H1 (cell line): ENCODE results near the gene KRTAP2-4. TPM values are rescaled to one million over a fixed set of nuclear protein-coding genes. Genes with fewer than 3 reads are reported as not detected.

Experiments
- CTCF ChIA-PET: fragments of 300-600 bp; sonication (Branson Sonifier 250); formaldehyde crosslinking; loops from one replicate; lab custom pipeline; 2021; ENCODE audit not compliant: partially characterized antibody; lab: Charles Lee
- POLR2A ChIA-PET: fragments of 300-600 bp; sonication (Branson Sonifier 250); formaldehyde crosslinking; loops from one replicate; lab custom pipeline; 2021; ENCODE audit warnings: inconsistent platforms; ENCODE audit not compliant: partially characterized antibody; lab: Charles Lee
- DNase-seq, 2 experiments: peaks; one replicate each; pipeline versions ENCODE4 v3.0.0 to v3.0.0-alpha.2; 2010 to 2022; ENCODE audit warnings: low spot score in 2 of 2, low read depth in 1 of 2, mixed read lengths in 1 of 2
- FAIRE-seq: peaks from 2 replicates; lab custom pipeline; 2011; peaks lifted over from hg19 to GRCh38; lab: Jason Lieb, UNC
- H2AFZ ChIP-seq: 2 replicates; pipeline ENCODE4 v1.8.1; 2012; ENCODE audit warnings: low read length, inconsistent platforms
- H2AK5ac ChIP-seq: 2 replicates; pipeline ENCODE4 v1.6.1; 2013; ENCODE audit warnings: low read depth, low read length
- H2BK120ac ChIP-seq: replicated peaks from 2 replicates; pipeline ENCODE3; 2013; ENCODE audit warnings: low read depth, low read length, inconsistent platforms
- H2BK12ac ChIP-seq: 2 replicates; pipeline ENCODE4 v1.6.1; 2013; ENCODE audit warnings: low read depth, low read length
- H2BK15ac ChIP-seq: 2 replicates; pipeline ENCODE4 v1.6.1; 2013; ENCODE audit warnings: low read length
- H2BK20ac ChIP-seq: 2 replicates; pipeline ENCODE4 v1.6.1; 2013; ENCODE audit warnings: low read length
- H2BK5ac ChIP-seq: 2 replicates; pipeline ENCODE4 v1.6.1; 2013; ENCODE audit warnings: low read depth, low read length
- H3K14ac ChIP-seq: 2 replicates; pipeline ENCODE4 v1.6.1; 2013; ENCODE audit warnings: inconsistent platforms; ENCODE audit not compliant: insufficient read length
- H3K18ac ChIP-seq: 2 replicates; pipeline ENCODE4 v1.6.1; 2013; ENCODE audit warnings: low read length; ENCODE audit errors: extremely low read depth
- H3K23ac ChIP-seq: 2 replicates; pipeline ENCODE4 v1.6.1; 2013; ENCODE audit warnings: inconsistent platforms; ENCODE audit not compliant: insufficient read length
- H3K23me2 ChIP-seq: 2 replicates; pipeline ENCODE4 v1.6.1; 2013; ENCODE audit warnings: low read depth, low read length
- H3K27ac ChIP-seq: 2 replicates; pipeline ENCODE4 v1.6.1; 2011; ENCODE audit warnings: low read depth, low read length, inconsistent platforms
- H3K27me3 ChIP-seq, 4 experiments: replicated peaks in 1 of 4; 1 replicate in 1 of 4; 2 replicates in 3 of 4; pipeline versions ENCODE4 v1.6.1 to v1.8.1; 2011 to 2013; ENCODE audit warnings: low read length in 3 of 4, mild to moderate bottlenecking in 3 of 4, inconsistent platforms in 2 of 4, mixed read lengths in 2 of 4, moderate library complexity in 1 of 4; ENCODE audit not compliant: control insufficient read depth in 3 of 4, insufficient read depth in 3 of 4; ENCODE audit errors: extremely low read depth in 1 of 4
- H3K36me3 ChIP-seq, 4 experiments: 2 replicates each; pipeline versions ENCODE4 v1.6.1 to v1.8.1; 2011 to 2013; ENCODE audit warnings: mild to moderate bottlenecking in 4 of 4, low read length in 3 of 4, moderate library complexity in 2 of 4, control low read depth in 1 of 4, inconsistent platforms in 1 of 4; ENCODE audit not compliant: insufficient read depth in 4 of 4, control insufficient read depth in 2 of 4
- H3K4ac ChIP-seq: replicated peaks from 2 replicates; pipeline ENCODE3; 2013; ENCODE audit warnings: low read length, low read depth, mixed read lengths, inconsistent platforms; ENCODE audit not compliant: insufficient read length
- H3K4me1 ChIP-seq, 4 experiments: replicated peaks in 1 of 4; 1 replicate in 1 of 4; 2 replicates in 3 of 4; pipeline versions ENCODE4 v1.6.1 to v1.8.1; 2011 to 2013; ENCODE audit warnings: low read length in 3 of 4, inconsistent platforms in 2 of 4, mixed read lengths in 1 of 4; ENCODE audit not compliant: insufficient read depth in 4 of 4, control insufficient read depth in 3 of 4
- H3K4me2 ChIP-seq, 2 experiments: 2 replicates each; pipeline versions ENCODE4 v1.6.1 to v1.8.1; 2011 to 2013; ENCODE audit warnings: low read depth in 2 of 2, low read length in 2 of 2, control low read depth in 1 of 2, inconsistent platforms in 1 of 2, mild to moderate bottlenecking in 1 of 2; ENCODE audit not compliant: insufficient read depth in 1 of 2
- H3K4me3 ChIP-seq, 4 experiments: fragments of 200-600, 300-600 bp in 1 of 4; sonication (generic), shearing (Covaris generic), sonication (Bioruptor Twin) in 1 of 4; 2 replicates each; pipeline versions ENCODE4 v1.5.1 to v1.8.1; 2011 to 2016; ENCODE audit warnings: low read length in 4 of 4, low read depth in 3 of 4, control low read depth in 2 of 4, inconsistent platforms in 2 of 4, mild to moderate bottlenecking in 2 of 4, mixed read lengths in 1 of 4, moderate library complexity in 1 of 4; ENCODE audit not compliant: insufficient read depth in 2 of 4; ENCODE audit errors: extremely low read depth in 1 of 4
- H3K56ac ChIP-seq: replicated peaks from 2 replicates; pipeline ENCODE3; 2013; ENCODE audit warnings: low read depth, mild to moderate bottlenecking, mixed read lengths, low read length, inconsistent platforms; ENCODE audit not compliant: insufficient read length
- H3K79me1 ChIP-seq: 2 replicates; pipeline ENCODE4 v1.6.1; 2013; ENCODE audit warnings: low read depth, low read length, control low read depth
- H3K79me2 ChIP-seq, 2 experiments: 2 replicates each; pipeline versions ENCODE4 v1.6.1 to v1.8.1; 2012 to 2013; ENCODE audit warnings: low read length in 2 of 2, mild to moderate bottlenecking in 2 of 2, inconsistent platforms in 1 of 2; ENCODE audit not compliant: insufficient read depth in 2 of 2, control insufficient read depth in 1 of 2
- H3K9ac ChIP-seq, 4 experiments: replicated peaks in 1 of 4; 1 replicate in 1 of 4; 2 replicates in 3 of 4; pipeline versions ENCODE4 v1.6.1 to v1.8.1; 2011 to 2013; ENCODE audit warnings: low read depth in 3 of 4, low read length in 3 of 4, control low read depth in 2 of 4, mild to moderate bottlenecking in 2 of 4, moderate library complexity in 2 of 4, inconsistent platforms in 1 of 4; ENCODE audit errors: extremely low read depth in 1 of 4
- H3K9me3 ChIP-seq, 2 experiments: 2 replicates each; pipeline versions ENCODE4 v1.6.1 to v1.8.1; 2012 to 2013; ENCODE audit warnings: mild to moderate bottlenecking in 2 of 2, moderate library complexity in 2 of 2, control low read depth in 1 of 2, inconsistent platforms in 1 of 2, low read depth in 1 of 2, low read length in 1 of 2, mixed read lengths in 1 of 2; ENCODE audit not compliant: insufficient read depth in 2 of 2
- H4K20me1 ChIP-seq, 2 experiments: replicated peaks in 1 of 2; 2 replicates each; pipeline versions ENCODE3 to v1.8.1; 2011 to 2013; ENCODE audit warnings: inconsistent platforms in 2 of 2, low read length in 2 of 2, mild to moderate bottlenecking in 1 of 2; ENCODE audit not compliant: insufficient read depth in 2 of 2, control insufficient read depth in 1 of 2
- H4K5ac ChIP-seq: 2 replicates; pipeline ENCODE4 v1.6.1; 2013; ENCODE audit warnings: low read length, low read depth, mixed read lengths, inconsistent platforms; ENCODE audit not compliant: insufficient read length
- H4K8ac ChIP-seq: 2 replicates; pipeline ENCODE4 v1.8.0; 2013; ENCODE audit warnings: mild to moderate bottlenecking, moderate library complexity, low read length, inconsistent platforms; ENCODE audit not compliant: insufficient read depth; ENCODE audit errors: extremely low read depth
- H4K91ac ChIP-seq: replicated peaks from 2 replicates; pipeline ENCODE3; 2013; ENCODE audit warnings: low read length, mixed read lengths, inconsistent platforms; ENCODE audit not compliant: insufficient read length
- BACH1 ChIP-seq: IDR thresholded peaks from 2 replicates; pipeline ENCODE4 v1.6.1; 2012; ENCODE audit warnings: low read length, improper control_type of control experiment
- CTBP2 ChIP-seq: IDR thresholded peaks from 2 replicates; pipeline ENCODE4 v1.7.0; 2011; ENCODE audit warnings: borderline replicate concordance, mild to moderate bottlenecking, moderate library complexity, mixed read lengths, low read length; ENCODE audit not compliant: insufficient read depth, insufficient read length
- EGR1 ChIP-seq: IDR thresholded peaks from 2 replicates; pipeline ENCODE4 v1.6.1; 2011; ENCODE audit warnings: low read depth, low read length, borderline replicate concordance
- RBBP5 ChIP-seq: IDR thresholded peaks from 2 replicates; pipeline ENCODE4 v1.7.1; 2012; ENCODE audit warnings: low read depth, mild to moderate bottlenecking, inconsistent platforms, low read length, moderate library complexity, borderline replicate concordance
- RNF2 ChIP-seq: fragments of 200-900, 300-1000 bp; sonication (generic); IDR thresholded peaks from 2 replicates; pipeline ENCODE4 v1.7.1; 2016; ENCODE audit warnings: borderline replicate concordance, low read depth, mild to moderate bottlenecking, antibody characterized with exemption, low read length; ENCODE audit not compliant: poor library complexity, severe bottlenecking; ENCODE audit errors: missing control alignments
- WGBS, 2 experiments: shearing (Covaris generic) in 1 of 2; methylation state at CpG; one replicate each; pipeline versions ENCODE4 v1.1.6 to v1.1.7; 2013 to 2015; ENCODE audit warnings: low lambda C conversion rate in 2 of 2, mixed read lengths in 2 of 2, inconsistent platforms in 1 of 2, low coverage in 1 of 2, missing lambda C conversion rate in 1 of 2; ENCODE audit not compliant: insufficient replicate concordance in 2 of 2, insufficient coverage in 1 of 2, insufficient read length in 1 of 2; ENCODE audit errors: extremely low coverage in 1 of 2, missing lambda C conversion rate in 1 of 2; 5-methylcytosine and 5-hydroxymethylcytosine counted together
- polyA plus RNA-seq, 7 experiments: library from polyadenylated mRNA; depleted of rRNA in 3 of 7; stranded (reverse) in 5 of 7; unstranded in 2 of 7; fragments of >200 nt in 5 of 7; fragments of 200-250 nt in 2 of 7; gene quantifications; 1 replicate in 5 of 7; 2 replicates in 1 of 7; 4 replicates in 1 of 7; pipeline versions ENCODE4 v1.2.1 to v1.2.3, GENCODE V29; 2011 to 2013; ENCODE audit warnings: missing spikeins in 2 of 7, mixed read lengths in 2 of 7
- total RNA-seq: library from RNA; stranded (reverse); fragmentation: NEBNext Ultra II Directional; extraction: Animal tissue kit (Norgen Biotek cat#: 25700); gene quantifications from 2 replicates; pipeline ENCODE4 v1.2.1, GENCODE V29; 2021

KRTAP2-4 gene
- total and polyA plus RNA-seq, 2 of the 8 experiments (the other 6 are each of a cell fraction or from before 2014, with no cell fraction given): not detected

- H3K23ac ChIP-seq: no peak overlapping the region
- H3K4ac ChIP-seq: no peak overlapping the region
- no peaks in the 10 kb centered on the region for H3K79me2 ChIP-seq
- no peak overlapping the region for H4K91ac ChIP-seq
- no peak overlapping the region for H2BK5ac ChIP-seq
- H3K79me1 ChIP-seq: no peaks in the 10 kb centered on the region
- no peaks in the 10 kb centered on the region for H3K27me3 ChIP-seq
- H3K4me1 ChIP-seq: peaks cover 0 to 5% (median 0%) of the 10 kb centered on the region in 4 experiments; a peak in 1 of 7 replicates
- H2BK120ac ChIP-seq: no peak overlapping the region
- no peak overlapping the region for H3K27ac ChIP-seq
- no peak for DNase-seq
- no peak overlapping the region for H3K18ac ChIP-seq
- H3K56ac ChIP-seq: no peak overlapping the region
- H4K8ac ChIP-seq: no peak overlapping the region
- no peak overlapping the region for H2BK12ac ChIP-seq
- no peak overlapping the region for H2AK5ac ChIP-seq
- H2BK15ac ChIP-seq: no peak overlapping the region
- no peak overlapping the region for H3K4me3 ChIP-seq
- no peak for TF ChIP-seq RNF2
- no peak for TF ChIP-seq CTBP2
- TF ChIP-seq RBBP5: no peak
- no peak for TF ChIP-seq EGR1
- no peak for TF ChIP-seq BACH1
- TF ChIP-seq, all 59 proteins: peak for 0
- Histone ChIP-seq H3K9me3 (no peaks in the 10 kb centered on the region), H4K5ac (no peak overlapping the region), H3K14ac (no peak overlapping the region), H3K4me2 (no peak overlapping the region), H2BK20ac (no peak overlapping the region), H2AFZ (no peak overlapping the region), H3K23me2 (no peaks in the 10 kb centered on the region), H3K9ac (no peak overlapping the region), H3K36me3 (no peaks in the 10 kb centered on the region), H4K20me1 (no peaks in the 10 kb centered on the region)
- CTCF ChIA-PET: interaction anchor here (0.7 to 1.1 kb wide), 2 partner anchors 68 to 280 kb away, joined by 3 read pairs; no protein-coding TSS in a partner anchor
- POLR2A ChIA-PET: no interaction called here
- WGBS, 2 experiments: 96% methylated on average over 1 of the region's 1 CpG; no CpG with 5 or more reads in 1 of the 2 experiments
- FAIRE-seq: no peak
Measured at GRCh38 chr17:41042953-41043352, 22.7 kb downstream of the KRTAP2-4 start.
